Hindlimb muscle (tissue), 1 donor: ENCODE data around the gene PRR18. TPM values are rescaled to one million over a fixed set of nuclear protein-coding genes. Genes with fewer than 3 reads are reported as not detected.
A peak's percentile ranks its signal among the peaks of the same experiment; 100 is the strongest.

Experiments
- DNase-seq: peaks from one replicate; pipeline ENCODE4 v3.0.0-alpha.2; 2013
- polyA plus RNA-seq: library from polyadenylated mRNA; unstranded; fragments of 120-200 nt; gene quantifications from one replicate; pipeline ENCODE4 v1.2.1, GENCODE V29; 2013; ENCODE audit not compliant: insufficient read length

The PRR18 gene
- polyA plus RNA-seq, 1 donor: 1.4 TPM

- no peak for DNase-seq
These were observed 33.3 kb downstream of the PRR18 start for GRCh38 chr6:166274739-166275370.

DNA sequence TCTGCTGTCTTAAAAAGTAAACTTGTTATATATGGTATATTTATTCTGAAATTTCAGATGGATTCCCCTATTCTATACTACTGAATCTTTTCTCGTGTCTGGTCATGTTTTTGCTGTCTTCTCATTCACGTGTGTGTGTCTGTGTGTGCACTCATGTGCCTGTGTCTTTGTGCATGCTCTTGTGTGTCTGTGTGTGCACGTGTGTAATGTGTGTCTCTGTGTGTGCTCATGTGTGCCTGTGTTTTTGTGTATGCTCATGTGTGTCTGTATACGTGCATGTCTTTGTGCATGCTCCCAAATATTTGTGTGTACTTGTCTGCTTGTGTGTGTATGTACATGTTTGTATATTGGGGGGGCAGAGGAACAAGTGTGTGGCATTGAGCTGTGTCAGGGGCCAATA is 34.0 kb downstream of the PRR18 start:
- no peak for DNase-seq

DNA sequence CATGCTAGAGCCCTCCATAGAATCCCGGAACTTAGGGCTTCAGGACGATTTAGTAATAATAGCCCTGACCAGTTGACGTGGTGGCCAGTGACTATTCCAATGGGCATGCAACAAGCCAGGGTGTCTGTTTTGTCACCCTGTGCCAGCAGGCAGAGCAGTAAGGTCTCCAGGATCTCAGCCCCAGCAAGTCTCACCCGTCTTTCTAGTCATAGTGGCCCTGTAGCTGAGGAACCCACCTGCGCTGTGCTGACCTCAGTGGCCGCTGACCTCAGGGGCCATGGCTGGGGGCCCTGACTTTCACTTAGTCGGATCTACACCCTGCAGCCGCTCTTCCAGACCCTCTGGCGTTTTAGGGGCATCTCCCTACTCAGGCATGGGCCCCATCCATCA is 36.8 kb downstream of the PRR18 start:
- DNase-seq: no peak

DNA sequence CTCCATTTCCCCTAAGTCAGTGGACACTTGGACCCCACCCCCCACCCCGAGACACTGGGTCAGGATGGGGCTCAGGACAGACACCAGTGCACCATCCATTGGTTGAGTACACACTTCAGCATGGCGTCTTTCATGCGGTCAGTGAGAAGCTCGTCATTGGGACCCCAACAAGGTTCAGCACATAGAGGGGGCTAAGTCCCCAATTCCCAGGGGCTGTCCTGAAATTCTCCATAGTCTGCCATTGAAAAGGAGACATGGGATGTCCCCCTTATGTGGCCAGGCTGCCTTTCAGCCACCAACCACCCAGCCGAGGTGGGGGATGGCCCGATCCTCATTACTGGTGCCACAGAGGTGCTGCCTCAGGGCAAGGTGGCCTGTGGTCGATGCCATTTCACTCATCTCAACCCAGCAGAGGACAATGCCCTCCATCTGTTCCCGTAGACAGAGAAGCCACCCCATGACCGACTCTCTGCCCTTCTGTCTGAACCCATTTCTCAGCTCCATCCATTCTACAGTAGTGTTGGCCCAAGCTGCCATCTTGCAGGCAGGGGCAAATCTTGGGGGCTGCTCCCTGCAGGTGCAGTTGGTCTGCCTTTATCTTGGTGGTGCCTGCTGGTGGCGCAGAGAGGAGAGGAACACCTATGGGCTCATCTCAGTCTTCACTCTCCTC is 37.4 kb downstream of the PRR18 start:
- no peak for DNase-seq

DNA sequence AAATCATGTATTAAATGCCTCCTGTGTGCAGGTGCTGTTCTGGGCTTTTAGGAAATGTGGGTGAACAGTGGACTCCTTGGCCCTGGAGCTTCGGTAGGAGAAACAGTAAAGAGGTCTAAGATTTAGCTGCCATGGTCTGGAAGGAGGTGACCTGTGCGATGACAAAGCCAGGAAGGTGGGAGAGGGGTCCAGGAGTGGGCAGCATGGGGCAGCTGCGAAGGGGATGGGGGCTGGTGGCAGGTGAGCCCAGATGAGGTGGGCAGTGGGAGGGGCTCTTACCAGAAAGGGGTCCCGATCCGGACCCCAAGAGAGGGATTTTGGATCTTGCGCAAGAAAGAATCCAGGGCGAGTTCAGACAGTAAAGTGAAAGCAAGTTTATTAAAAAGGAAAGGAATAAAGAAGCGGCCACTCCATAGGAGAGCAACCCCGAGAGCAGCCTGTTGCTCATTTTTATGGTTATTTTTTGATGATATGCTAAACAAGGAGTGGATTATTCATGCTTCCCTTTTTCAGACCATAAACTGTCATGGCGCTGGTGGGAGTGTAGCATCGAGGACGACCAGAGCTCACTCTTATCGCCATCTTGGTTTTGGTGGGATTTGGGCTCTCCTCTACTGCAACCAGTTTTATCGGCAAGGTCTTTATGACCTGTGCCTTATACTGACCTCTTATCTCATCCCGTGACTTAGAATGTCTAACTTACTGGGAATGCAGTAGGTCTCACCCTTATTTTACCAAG is 38.7 kb downstream of the PRR18 start:
- DNase-seq: no peak

GRCh38 chr6:166268431-166268830 is 39.8 kb downstream of the PRR18 start:
- DNase-seq: no peak

DNA sequence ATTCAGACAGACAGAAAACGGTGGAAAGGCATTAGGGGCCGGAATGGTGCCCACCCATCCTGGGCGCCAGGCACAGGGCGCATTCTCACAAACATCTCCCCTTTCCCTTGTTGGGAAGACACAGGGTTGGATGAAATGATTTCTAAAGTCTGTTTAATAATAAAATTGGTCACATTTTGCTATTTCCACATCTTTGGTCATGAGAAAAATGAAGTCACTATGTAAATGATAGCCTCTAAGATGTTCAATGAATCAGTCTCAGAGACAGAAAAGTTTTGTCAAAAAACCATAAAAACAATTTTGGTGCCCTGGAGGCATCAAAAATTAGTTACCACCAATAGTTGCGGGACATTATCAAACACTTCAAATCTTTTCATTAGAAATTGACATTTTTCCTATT is 40.7 kb downstream of the PRR18 start:
- DNase-seq: no peak

DNA sequence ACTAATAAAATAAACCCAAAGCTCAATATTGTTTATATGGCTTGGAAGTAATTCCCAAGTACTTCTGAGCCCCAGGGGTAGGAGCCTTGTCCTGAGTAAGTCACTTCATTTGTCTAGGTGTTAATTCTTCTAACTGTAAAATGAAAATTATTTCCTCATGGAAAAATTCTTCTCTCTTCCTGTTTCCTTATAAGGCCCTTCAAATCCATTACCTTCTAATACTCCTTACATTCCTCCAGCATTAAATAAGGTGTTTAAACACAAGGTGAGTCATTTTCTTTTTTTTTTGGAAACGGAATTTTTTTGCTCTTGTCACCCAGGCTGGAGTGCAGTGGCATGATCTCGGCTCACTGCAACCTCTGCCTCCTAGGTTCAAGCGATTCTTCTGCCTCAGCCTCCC is 41.9 kb downstream of the PRR18 start:
- DNase-seq: no peak

GRCh38 chr6:166262743-166263515 is 45.3 kb downstream of the PRR18 start:
- no peak for DNase-seq

- peak; percentile 31 for DNase-seq
These were observed 48.8 kb downstream of the PRR18 start for GRCh38 chr6:166259296-166259977.

GRCh38 chr6:166258854-166259276 is 49.3 kb downstream of the PRR18 start:
- no peak for DNase-seq

DNA sequence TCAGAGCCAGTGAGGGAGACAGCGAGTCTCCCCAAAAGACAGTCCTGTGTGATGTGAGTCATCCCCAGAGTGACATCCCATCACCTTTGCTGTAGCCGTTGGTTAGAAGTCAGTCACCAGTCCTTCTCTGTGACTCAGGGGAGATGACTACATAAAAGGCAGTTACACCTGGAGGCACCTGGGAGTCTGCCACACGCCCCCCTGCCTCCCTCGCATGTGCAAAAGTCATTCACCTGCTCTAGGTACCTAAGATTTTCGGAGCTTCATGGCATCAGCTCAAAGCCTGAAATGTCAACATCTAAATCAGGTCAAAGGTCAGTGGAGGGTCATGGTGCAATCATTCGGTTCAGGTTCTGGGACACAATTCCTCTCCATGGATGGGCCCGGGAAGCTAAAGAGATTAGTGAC is 50.3 kb downstream of the PRR18 start:
- DNase-seq: no peak

Other genes with a start within 250 kb of the PRR18 start
- gene TBXT, start 140.5 kb downstream of the PRR18 start, polyA plus RNA-seq: not detected
- 36.0 TPM for gene SFT2D1, start 34.2 kb upstream of the PRR18 start, polyA plus RNA-seq
- gene MPC1, start 74.5 kb upstream of the PRR18 start, polyA plus RNA-seq: 73.8 TPM